ENCODE data around the gene DOK3. TPM values are rescaled to one million over a fixed set of nuclear protein-coding genes. Genes with fewer than 3 reads are reported as not detected.
A peak's percentile ranks its signal among the peaks of the same experiment; 100 is the strongest.

DOK3 gene
- total RNA-seq, 1 donor from 2014 or later, result 19.7 TPM

DNA sequence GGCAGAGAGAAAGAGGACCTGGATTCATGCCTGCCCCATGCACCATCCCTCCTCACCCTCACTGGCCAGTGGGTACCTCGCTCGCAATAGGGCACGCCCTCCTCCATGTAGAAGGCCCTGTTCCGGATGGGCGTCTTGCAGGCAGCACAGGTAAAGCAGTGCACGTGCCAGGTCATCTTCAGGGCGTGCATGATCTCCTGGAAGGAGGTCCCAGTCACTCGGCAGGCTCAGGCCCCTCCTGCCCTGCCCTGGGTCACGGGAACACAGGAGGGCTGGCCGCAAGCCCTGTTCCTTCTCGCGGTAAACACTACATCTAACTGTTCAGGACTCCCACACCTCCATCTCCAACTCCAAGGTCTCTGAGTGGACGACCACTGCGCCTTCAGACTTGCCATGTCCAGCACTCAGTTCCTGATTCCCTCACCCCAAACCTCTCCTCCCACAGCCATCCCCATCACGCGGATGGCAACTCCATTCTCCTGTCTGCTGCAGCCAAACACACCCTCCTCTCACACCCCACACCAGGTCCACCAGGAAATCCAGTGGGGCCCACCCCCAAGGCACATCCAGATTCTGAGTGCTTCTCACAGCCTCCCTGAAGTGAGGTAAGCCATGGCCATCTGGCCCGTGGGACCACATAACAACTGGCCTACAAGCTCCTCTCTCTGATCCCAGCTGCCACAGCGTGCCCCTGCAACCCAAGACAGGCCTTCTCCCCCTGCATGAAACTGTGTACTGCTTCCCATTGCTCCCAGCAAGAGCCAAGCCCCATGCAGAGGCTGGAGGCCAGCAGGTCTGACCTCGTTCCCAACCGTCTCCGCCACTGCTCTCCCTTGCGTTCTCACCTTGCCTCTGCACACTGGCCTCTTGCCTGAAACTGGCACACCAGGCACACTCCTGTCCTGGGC, 25.4 kb downstream of the DOK3 start:
- no peak for DNase-seq (ENCODE audit: low spot score)

DNA sequence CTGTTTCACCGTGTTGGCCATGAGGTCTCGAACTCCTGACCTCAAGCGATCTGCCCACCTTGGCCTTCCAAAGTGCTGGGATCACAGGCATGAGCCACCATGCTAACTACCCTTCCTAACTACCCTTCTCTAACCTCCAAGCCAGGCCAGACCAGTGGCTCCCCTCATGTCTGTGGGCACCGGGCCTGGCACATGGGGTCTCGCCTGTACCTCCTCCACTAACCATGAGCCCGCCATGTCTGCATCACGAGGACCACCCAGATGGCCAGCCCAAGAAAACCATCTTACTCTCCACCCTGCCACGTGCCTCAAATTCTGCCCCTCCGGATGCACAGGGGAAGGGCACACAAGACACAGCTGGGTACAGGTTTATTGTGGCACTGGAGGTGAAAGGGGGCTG, 26.6 kb downstream of the DOK3 start:
- DNase-seq (ENCODE audit: low spot score), result no peak

DNA sequence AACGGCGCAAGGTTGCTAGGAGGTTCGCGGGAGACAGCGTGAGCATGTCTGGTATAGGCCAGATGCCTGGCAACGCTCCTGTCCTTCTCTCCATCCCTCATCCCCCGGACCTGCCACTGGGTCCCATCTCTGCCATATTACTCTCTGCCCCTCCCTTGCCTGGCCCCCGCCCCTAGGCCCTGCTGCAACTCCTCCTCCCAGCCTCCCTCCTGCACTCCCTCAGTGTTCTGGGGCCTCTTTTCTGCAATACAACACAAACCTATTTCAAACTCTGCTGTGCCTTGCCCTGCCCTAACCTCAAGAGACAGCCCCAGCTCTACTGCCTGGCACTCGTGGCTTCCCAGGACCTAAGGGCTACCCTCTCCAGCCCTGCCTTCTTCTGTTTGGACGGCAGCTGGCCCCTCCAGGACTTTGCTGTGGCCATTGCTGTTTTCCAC, 27.2 kb downstream of the DOK3 start:
- DNase-seq (ENCODE audit: low spot score), result no peak

DNA sequence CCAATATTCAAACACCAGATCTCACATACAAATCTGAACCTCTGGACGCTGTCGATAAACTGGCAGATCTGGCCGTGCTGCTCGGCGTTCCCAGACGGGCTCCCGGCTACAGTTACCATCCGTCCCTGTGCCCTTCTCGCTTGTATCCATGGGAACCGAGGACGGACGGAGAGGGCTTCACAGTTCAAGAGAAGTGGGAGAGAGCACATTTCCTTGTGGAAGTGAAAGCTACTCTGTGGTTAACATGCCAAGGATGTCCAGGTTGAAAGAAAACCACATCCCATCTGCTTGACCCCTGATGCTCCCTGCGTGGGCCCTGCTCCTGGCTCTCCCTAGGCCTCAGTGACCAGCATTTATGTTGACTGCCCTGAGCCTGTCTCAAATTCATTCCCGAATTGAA, 29.9 kb downstream of the DOK3 start:
- DNase-seq (ENCODE audit: low spot score), result no peak

DNA sequence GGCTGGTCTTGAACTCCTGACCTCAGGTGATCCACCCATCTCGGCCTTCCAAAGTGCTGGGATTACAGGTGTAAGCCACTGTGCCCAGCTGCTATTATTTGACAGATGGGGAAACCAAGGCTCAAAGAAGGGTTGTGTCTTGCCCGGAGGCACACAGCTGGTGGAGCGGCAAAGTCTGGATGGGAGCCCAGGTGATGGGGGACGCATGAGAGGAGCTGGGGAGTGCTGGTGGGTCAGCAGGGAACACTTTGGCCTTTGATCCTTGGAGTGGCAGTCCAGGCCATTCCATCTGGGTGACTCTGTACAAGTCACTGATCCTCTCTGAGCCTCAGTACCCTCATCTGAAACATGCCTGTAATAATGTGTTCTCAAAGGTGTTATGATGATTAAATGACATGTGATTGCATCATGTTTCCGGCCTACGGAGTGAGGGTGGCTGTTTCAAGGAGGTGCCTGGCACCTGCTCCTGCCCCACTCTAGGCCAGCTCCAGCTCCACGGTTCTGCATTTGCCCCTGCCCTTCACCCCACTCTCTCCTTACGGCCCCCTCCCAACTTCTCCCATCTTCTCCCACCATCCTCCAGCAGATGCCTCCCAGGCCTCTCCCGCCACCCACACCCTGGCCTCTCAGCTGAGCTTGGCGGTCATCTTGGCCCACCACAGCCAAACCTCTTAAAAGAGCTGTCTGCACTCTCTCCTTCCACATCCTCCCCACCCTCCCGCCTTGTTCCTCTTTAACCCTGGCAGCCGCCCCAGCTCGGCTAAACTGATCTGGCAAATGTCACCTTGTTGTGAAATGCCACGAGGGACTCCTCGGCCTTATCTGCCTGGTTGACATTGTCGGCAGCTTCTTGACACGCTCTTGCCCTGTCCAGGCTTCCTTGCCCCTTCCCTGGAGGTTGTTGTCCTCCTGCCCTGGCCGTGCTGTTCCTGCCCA, 30.6 kb downstream of the DOK3 start:
- DNase-seq (ENCODE audit: low spot score), result peak; percentile 88

DNA sequence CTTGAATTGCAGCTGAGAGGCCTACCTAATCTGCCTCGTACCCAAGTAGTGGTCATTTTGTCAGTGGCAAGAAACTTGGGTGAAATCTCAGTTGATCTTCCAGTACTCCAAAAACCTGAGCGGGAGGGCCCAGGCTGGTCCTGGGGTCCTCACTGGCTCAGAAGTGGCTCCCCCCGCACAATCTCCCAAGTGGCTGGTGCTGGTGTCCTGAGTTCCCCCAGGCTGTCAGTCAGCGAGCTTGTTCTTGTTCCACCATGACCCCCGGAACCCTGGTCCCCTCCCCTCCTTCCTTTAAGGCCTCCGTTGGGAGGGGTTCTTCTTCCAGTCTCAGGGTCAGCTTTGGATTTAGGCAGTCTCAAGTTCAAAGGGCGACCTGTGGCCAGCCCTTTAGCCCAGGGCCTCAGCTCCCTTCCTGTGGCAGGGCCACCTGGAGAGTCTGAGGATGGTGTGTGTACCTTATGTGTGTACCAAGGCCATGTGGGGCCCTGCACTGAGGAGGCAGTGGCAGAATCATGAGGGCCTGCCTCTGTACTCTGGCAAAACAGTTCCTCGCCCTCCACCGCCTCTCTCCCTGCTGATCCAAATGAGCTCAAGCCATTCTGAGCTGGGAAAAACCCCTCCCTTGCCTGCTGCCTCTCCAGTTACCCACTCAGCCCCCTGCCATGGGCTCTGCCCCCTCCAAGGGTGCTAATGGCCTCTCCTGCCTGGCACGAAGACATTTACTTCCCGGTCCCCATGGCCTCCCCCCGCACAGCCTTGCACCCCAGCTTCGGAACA, 31.7 kb downstream of the DOK3 start:
- no peak for DNase-seq (ENCODE audit: low spot score)

DNA sequence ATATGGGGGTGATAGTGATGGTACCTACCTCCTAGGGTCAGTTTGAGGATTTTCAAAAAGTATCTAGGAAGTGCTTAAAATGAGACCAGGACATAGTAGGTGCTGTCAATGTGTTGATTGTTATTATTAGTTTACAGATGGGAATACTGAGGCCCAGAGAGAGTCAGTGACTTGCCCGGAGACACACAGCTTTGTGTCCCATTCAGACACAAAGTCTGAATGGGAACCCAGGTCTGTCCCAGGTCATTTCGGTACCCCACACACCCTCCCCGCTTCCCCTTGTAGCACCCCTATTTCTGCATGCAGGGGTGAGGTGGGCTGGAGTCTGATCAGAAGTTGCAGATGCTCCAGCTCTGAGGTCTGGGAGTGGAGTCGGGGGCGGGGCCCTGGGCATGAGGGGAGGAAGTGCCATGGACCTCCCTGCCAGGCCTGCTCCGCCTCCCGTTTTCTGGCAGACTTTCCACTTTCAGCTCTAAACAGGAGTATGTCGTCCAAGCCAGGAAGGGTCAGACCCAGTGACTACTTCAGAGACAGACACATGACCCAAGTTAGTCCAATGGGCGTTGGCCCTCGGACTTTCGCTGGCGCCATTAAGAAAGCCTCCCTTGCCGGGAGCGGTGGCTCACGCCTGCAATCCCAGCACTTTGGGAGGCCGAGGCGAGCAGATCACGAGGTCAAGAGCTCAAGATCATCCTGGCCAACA, 32.9 kb downstream of the DOK3 start:
- peak; percentile 79 for DNase-seq (ENCODE audit: low spot score)

DNA sequence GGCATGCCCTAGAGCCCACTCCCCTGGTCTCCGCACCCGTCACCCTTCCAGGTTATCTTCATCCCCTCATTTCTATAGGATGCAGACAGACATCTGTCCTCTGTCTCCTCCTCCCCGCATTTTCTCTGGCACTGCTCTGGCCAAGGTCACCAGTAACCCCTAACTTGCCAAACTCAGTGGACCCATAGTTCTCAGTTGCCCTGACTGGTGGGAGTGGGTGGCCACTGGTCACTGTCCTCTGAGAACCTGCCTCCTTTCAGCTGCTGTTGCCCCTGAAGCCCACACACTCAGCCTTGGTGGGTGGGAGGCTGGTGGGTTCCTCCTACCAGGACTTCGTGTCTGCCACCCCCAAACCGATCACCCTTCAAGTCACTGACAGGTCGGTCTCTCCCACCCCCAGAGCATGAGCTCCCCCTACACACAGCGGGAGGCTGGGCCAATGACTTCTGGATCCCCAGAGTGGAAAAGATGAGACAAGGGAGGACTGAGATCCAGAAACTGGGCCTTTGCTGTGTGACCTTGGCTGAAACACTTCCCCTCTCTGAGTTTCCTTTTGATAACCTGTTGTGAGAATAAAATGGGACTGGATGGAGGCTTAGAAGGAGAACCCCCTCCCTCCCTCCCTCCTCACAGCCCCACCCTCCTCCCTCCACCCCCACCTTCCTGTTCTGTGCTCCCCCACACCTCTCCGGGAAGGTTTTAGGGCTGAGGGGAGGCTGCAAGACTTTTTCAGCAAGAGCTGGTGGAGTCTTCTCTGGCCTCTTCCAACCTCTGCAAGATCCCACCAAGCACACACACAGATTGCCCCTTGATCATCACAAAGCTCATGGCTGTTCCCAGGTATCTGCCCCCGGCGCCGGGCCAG, 33.8 kb downstream of the DOK3 start:
- no peak for DNase-seq (ENCODE audit: low spot score)

DNA sequence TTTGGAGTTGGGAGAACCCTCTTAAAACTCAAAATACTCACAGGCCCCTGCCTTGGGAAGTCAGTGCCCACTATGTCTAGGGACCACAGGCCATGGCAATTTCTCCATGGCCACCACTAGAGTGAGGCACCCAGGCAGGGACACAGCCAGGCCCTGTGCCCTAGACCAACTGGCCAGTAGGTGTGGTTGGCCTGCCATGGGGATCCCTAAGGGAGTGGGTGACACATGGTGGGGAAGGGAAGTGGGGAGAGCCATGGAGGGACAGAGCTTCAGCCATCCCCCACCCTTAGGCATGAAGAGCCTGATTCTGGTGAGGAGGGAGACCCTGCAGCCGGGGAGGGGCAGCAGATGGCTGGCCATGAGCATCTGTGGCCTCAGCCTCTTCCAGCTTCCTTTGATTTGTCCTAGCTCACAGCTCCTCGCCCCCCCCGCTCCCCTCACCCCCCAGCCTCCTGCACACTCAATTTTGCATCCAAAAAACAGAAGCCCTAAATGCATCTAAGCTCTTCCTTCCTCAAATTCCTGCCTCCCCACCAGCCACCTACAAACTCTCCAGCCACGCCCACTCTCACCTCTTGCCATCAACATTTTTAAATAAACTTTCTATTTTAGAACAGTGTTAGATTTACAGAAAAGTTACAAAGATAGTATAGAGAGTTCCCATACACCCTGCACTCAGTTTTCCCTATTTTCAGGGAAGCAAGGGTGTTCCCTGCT, 34.6 kb downstream of the DOK3 start:
- no peak for DNase-seq (ENCODE audit: low spot score)

DNA sequence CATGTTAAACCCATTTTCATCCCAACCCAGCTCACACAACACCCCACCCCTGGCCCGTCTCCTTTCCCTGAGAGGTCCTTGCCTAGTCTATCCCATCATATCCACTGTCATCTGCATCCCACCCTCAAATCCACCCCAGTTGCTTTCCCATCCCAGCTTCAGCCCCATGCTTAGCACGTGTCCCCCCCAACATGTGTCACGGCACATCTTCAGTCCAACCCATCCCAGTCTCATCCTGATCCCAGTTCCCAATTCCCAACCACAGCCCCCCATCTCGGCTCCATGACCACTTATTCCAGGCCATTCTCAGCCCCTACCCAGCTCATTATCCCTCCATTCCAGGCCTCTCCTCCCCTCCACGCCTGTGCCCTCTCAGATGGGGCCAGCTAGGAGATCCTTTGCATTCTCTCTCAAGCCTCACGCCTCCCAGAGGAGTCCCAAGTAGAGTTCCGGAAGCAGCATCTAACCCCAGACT, 35.6 kb downstream of the DOK3 start:
- no peak for DNase-seq (ENCODE audit: low spot score)

DNA sequence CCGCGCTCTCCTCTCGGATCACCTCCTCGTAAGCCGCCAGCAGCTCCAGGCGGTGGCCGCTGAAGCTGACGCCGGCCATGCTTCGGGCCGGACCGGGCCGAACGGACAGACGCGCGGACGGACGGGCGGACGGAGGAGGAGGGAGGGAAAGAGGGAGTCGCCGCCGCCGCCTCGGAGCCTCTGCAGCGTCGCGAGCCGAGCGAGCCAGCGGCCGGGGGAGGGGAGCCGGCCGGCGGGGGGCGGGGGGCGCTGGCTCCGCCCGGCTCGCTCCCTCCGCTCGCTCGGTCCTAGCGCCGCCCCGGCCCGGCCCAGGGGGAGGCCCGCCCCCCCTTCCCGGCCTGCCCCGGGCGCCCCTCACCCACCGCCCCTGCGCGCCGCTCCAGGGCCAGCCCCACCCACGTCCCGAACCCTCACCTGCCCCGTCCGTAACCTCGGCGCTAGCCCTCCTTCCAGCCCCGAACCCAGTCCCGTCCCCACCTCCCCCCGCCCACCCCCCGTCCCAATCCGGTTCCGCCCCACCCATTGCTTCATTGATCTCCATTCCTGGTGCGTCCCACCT, 36.1 kb downstream of the DOK3 start, which contains the start of gene DBN1:
DBN1 (minus strand) TSS at position 192 of the 559 bp plus-strand sequence; CDS start at position 79, 113 bp downstream.
- DNase-seq (ENCODE audit: low spot score), result peak; percentile 69

DNA sequence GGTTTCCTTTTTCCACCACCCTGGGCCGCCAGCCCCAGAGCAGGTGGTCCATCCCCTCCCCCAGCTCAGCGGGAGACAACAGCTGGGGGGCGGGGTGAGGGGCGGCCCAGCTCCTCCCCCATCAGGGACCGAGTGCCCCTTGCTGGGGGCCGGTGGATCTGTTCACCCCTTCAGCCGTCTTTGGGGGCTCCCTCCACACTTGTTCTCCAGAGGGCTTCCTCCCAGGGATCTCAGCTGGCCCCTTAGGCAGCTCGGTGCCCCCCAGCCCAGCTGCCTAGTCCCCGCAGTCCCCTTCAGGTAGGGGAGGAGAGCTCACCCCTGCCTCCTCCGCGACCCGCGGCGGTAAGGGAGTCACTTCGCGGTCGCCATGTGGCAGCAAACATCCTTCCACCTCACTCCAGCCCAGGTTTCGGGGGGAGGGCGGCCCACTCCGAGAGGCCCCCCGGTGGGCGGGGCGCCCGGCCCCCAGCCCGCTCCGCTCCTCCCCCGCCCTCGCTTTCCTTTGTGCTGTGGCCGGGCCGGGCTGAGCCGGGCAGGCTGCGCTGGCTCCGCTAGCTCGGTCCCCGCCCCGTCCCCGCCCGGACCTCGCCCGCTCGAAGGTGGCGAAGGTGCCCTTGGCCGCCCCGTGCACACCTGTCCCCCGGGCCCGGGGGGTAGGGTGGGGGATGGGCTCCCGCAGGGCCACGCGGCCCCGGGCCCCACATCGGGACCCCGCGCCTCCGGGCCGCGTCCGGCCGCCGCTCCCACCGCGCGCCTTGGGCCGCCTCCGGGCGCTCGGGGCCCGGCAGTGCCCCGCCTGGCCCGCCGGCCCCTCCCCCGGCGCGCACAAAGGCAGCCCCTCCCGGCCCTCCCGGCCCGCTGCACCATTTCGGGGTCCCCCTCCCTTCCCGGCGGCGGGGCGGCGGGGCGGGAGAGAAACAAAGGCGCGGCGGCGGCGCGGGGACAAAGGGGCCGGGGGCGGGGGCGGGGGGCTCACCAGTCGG, 36.9 kb downstream of the DOK3 start:
- DNase-seq (ENCODE audit: low spot score), result no peak

DNA sequence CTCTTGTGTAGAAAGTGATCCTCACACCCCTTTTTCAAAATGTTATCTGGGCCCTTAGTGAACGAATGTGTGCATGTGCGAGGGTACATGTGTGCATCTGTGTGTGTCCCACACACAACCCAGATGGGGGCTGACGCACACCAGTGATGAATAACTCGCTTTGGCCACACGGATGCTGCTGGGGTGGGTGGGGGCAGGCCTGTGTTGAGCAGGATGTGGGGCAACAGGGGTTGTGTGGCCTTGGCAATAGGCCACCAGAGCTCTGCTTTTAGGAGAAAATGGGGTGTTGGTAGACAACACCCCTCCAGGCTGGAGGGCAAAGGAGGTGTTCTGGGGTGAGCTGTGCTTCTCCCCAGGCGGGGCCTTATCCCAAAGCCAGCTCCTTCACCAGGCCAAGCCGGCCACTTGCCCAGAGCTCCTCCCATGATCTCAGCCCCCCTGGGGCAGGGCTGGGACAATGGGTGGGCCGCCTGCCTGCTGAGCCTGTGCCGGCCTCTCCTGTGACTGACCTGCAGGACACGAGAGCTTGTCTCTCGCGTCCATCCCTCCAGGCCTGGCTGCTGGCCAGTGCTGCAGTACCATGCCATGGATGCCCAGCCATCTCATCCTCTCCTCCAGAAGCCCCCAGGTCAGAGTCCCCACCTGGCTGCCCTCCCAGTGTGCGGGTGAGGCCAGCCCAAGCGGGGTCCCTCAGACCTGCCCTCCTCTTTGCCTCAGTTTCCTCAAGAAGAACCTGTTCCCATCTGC, 37.8 kb downstream of the DOK3 start:
- DNase-seq (ENCODE audit: low spot score), result no peak

DNA sequence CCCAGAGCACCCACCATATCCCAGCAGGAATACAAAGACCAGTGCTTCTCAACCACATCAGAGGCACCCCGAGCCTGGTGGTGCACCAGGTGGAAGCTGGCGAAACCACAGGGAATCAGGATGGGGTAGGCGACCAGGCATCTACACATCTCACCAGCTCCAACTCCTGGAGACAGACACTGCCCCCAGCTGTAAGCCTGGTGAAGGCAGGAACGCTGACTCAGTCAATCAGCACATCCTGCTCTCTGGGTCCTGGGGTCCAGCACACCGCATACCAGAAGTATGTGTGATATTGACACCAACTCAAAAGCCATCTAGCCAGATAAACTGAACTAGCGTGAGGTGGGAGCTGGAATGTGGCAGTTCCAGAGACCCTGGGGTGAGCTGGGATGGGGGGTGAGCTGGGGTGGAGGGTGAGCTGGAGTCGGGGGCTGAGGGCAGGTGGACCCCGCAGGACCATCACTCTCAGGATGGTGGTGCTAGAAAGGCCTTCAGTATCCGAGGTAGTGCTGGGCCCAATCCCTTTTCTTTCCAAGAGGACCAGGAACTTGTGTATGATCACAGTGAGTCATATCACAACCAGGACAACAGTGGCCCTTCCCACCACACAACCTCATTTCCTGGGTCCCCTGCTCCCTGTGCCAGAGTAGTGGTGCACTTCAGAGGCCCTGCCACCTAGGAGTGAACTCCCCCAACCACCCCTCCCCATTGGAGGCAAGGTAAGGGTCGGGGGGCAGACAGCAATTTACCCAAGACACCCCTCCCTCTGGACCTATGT, 38.7 kb downstream of the DOK3 start:
- no peak for DNase-seq (ENCODE audit: low spot score)

DNA sequence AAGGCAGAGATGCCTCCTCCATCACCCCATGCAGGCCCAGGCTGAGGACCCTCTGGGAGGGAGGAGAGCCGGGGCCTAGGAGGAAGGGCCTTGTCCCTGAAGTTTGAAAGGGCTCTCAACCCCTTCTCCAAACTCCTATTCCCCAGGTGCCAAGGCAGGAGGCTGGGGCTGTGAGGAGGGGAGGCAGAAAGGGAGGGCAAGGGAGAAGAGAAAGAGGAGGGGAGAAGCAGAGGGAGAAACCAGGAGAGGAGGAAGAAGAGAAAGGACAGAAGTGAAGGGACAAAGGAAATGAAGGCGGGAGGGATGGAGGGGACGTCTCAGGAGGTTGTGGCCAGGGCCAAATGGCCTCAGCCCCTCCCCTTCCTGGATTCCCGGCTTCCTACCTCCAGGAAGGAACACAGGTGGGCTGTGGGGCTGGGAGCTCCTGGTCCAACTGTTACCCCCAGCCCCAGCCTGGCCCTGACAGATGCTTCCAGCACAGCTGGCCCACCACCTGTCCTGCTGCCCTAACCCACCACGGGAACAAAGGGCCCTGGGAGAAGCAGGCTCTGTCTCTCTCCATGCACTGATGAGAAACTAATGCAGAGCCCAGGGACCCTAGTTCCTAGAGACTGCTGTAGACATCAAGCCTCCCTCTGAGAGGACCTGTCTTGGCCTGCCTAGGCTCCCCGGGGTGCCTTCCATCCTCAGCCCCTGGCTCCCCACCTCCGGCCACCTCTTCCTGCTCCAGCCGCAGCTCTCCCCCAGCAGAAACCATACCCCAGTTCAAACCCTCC, 39.7 kb downstream of the DOK3 start:
- DNase-seq (ENCODE audit: low spot score), result no peak
